HFFc6 (cell line): ENCODE results near the gene GCH1. TPM values are rescaled to one million over a fixed set of nuclear protein-coding genes. Genes with fewer than 3 reads are reported as not detected.

ENCODE experiments used
- DNase-seq: peaks from one replicate; pipeline ENCODE4 v3.0.0-alpha.2; 2018
- H3K27ac Mint-ChIP-seq: 2 replicates; pipeline ENCODE4 v1.8.0; 2020; ENCODE audit warnings: mild to moderate bottlenecking, mixed read lengths
- H3K27me3 Mint-ChIP-seq: 2 replicates; pipeline ENCODE4 v1.8.0; 2021; ENCODE audit warnings: mild to moderate bottlenecking, moderate library complexity, mixed read lengths; ENCODE audit not compliant: insufficient read depth
- H3K36me3 Mint-ChIP-seq: 2 replicates; pipeline ENCODE4 v1.8.0; 2021; ENCODE audit warnings: low read depth, mixed read lengths
- H3K4me1 Mint-ChIP-seq: 2 replicates; pipeline ENCODE4 v1.8.0; 2020; ENCODE audit warnings: low read depth, mixed read lengths
- H3K4me3 Mint-ChIP-seq: 2 replicates; pipeline ENCODE4 v1.8.0; 2020; ENCODE audit warnings: mild to moderate bottlenecking, moderate library complexity, mixed read lengths
- H3K9me3 Mint-ChIP-seq: 2 replicates; pipeline ENCODE4 v1.8.0; 2020; ENCODE audit warnings: mild to moderate bottlenecking, mixed read lengths
- total RNA-seq, 6 experiments: library from RNA; stranded (reverse); fragmentation: NEBNext Ultra II Directional; extraction: Animal tissue kit (Norgen Biotek cat#: 25700); gene quantifications; 2 replicates in 1 of 6; 3 replicates in 5 of 6; pipeline ENCODE4 v1.2.3, GENCODE V29; 2021
- TF ChIP-seq, protein P1 (sequence below): fragments of 200-600 bp; sonication (generic); IDR thresholded peaks from 2 replicates; pipeline ENCODE4 v1.5.0; 2021; ENCODE audit warnings: antibody characterized with exemption, mild to moderate bottlenecking

The GCH1 gene
- total RNA-seq, 6 experiments from 2014 or later: 0.20 to 0.45 (median 0.31) TPM

DNA sequence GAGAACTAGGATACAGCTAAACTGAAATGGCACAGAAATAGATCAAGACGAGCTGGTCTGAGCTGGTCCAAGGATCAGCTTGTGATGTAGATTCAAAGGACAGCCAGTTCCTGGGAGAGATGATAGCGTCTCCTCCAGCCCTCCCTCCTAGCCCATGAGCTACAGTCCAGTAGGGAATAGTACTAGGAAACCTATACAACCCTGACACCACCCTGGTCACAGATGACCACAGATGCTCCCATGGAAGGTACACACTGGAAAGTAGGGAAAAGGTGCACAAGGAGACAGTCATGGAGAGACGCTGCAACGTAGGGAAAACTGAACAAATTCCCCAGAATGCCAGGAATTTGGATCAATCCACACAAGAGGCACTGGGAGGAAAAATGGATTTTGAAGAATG, 6.9 kb downstream of the GCH1 start:
- H3K4me3 Mint-ChIP-seq: no peak overlapping the region
- TF ChIP-seq, protein P1, sequence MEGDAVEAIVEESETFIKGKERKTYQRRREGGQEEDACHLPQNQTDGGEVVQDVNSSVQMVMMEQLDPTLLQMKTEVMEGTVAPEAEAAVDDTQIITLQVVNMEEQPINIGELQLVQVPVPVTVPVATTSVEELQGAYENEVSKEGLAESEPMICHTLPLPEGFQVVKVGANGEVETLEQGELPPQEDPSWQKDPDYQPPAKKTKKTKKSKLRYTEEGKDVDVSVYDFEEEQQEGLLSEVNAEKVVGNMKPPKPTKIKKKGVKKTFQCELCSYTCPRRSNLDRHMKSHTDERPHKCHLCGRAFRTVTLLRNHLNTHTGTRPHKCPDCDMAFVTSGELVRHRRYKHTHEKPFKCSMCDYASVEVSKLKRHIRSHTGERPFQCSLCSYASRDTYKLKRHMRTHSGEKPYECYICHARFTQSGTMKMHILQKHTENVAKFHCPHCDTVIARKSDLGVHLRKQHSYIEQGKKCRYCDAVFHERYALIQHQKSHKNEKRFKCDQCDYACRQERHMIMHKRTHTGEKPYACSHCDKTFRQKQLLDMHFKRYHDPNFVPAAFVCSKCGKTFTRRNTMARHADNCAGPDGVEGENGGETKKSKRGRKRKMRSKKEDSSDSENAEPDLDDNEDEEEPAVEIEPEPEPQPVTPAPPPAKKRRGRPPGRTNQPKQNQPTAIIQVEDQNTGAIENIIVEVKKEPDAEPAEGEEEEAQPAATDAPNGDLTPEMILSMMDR: no peak
- DNase-seq: no peak
- H3K36me3 Mint-ChIP-seq: no peaks in the 10 kb centered on the region
- peaks cover 5% of the 10 kb centered on the region for H3K27me3 Mint-ChIP-seq
- no peaks in the 10 kb centered on the region for H3K9me3 Mint-ChIP-seq
- no peak overlapping the region for H3K27ac Mint-ChIP-seq
- H3K4me1 Mint-ChIP-seq: peaks cover 24% of the 10 kb centered on the region

DNA sequence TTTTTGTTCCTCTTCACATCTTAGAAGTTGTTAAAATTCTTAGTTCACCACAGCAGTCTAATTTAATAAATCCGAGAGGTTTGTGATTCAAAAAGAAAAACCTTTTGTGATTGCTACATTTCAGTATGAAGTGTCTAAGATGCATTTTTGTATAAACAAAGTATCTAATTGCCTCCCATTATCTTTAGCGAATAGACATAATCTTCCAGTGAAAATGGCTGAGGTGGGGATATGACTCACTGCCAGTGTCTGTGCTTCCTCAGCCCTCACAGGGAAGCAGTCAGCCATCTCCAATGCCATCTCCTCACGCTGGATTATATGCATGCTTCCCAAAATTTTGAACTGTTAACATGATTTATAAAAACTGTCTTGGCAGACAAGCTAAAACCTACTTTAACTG, 7.6 kb downstream of the GCH1 start:
- Mint-ChIP-seq H3K36me3 (no peaks in the 10 kb centered on the region), H3K4me3 (no peak overlapping the region), H3K4me1 (peaks cover 19% of the 10 kb centered on the region), H3K27me3 (peaks cover 5% of the 10 kb centered on the region), H3K27ac (no peak overlapping the region), H3K9me3 (no peaks in the 10 kb centered on the region)
- peak; percentile 20 for DNase-seq
- TF ChIP-seq, protein P1: no peak

DNA sequence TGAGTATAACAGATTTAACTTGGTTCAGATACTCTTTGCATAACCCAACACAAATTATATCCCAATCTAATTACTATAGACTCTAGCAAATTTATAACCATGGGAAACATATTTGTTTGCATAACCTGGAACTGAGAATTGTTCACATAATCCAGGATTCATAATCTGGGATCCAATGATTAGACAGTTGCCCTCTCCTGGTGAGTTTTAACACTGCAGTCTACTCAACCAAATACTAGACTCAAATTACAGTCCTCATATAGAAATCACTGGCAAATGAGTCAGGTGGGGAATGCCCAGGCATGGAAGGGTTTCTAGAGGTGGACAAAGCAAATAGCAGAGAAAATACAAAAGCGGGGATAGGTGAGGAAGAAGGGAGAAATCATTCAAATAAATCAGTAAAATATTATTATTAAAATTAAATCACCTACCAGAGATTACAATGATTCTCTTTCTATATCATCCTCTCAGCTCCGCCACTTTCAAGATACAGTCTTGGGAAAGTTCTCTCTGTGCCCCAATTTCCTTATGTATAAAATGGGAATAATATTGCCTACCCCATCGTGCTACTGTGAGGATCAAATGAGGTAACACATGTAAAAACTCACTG, 9.4 kb downstream of the GCH1 start:
- H3K36me3 Mint-ChIP-seq: no peaks in the 10 kb centered on the region
- no peaks in the 10 kb centered on the region for H3K9me3 Mint-ChIP-seq
- peaks cover 19% of the 10 kb centered on the region for H3K4me1 Mint-ChIP-seq
- H3K4me3 Mint-ChIP-seq: no peak overlapping the region
- H3K27ac Mint-ChIP-seq: no peak overlapping the region
- TF ChIP-seq, protein P1: peak; percentile 90
- DNase-seq: peak; percentile 51
- H3K27me3 Mint-ChIP-seq: peaks cover 5% of the 10 kb centered on the region

DNA sequence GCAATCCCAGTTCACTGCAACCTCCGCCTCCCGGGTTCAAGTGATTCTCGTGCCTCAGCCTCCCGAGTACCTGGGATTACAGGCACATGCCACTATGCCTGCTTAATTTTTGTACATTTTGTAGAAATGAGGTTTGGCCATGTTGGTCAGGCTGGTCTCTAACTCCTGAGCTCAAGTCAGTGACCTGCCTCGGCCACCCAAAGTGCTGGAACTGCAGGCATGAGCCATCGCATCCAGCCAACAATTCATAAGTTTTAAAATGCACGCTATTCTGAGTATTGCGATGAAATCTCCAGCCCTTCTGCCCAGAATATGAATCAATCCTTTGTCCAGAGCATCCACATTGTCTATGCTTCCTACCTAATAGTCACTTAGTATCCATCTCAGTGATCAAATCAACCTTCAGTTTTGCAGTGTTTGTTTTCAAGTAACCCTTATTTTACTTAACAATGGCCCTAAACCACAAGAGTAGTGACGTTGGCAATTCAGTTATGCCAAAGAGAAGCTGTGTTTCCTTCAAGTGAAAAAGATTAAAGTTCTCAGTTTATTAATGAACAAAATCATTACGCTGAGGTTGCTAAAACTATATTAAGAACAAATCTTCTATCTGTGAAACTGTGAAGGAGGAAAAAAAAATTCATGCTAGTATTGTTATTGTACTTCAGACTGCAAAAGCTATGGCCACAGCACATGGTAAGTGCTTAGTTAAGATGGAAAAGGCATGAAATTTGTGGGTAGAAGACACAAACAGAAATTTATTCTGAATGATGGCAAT, 11.0 kb downstream of the GCH1 start:
- no peaks in the 10 kb centered on the region for H3K9me3 Mint-ChIP-seq
- no peak overlapping the region for H3K4me3 Mint-ChIP-seq
- H3K27me3 Mint-ChIP-seq: peaks cover 5% of the 10 kb centered on the region
- TF ChIP-seq, protein P1: no peak
- no peak overlapping the region for H3K27ac Mint-ChIP-seq
- H3K36me3 Mint-ChIP-seq: no peaks in the 10 kb centered on the region
- peaks cover 19% of the 10 kb centered on the region for H3K4me1 Mint-ChIP-seq
- no peak for DNase-seq

DNA sequence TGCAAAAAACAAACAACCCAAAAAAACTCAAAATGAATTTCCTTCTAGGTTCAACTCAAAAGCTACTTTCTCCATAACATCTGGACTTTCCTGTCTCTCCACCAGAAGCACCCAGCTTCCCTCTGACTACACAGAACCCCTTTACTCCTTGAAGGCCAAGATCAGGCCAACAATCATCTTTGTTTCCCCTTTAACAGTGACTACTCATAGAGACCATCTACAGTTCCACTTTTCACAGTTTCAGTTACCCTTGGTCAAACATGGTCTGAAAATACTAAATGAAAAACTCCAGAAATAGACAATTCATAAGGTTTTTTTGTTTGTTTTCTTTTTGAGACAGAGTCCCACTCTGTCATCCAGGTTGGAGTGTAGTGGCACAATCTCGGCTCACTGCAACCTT, 11.8 kb downstream of the GCH1 start:
- Mint-ChIP-seq H3K27me3 (peaks cover 5% of the 10 kb centered on the region), H3K4me3 (no peak overlapping the region), H3K9me3 (no peaks in the 10 kb centered on the region), H3K4me1 (peaks cover 19% of the 10 kb centered on the region), H3K36me3 (no peaks in the 10 kb centered on the region), H3K27ac (no peak overlapping the region)
- DNase-seq: no peak
- TF ChIP-seq, protein P1: no peak
